Left hindlimb (tissue), 1 donor: ENCODE results near the gene ANKRD1.
A peak's percentile ranks its signal among the peaks of the same experiment; 100 is the strongest.

ENCODE experiments used
- DNase-seq: peaks from one replicate; pipeline ENCODE4 v3.0.0-alpha.2; 2018

Gene ANKRD1

DNA sequence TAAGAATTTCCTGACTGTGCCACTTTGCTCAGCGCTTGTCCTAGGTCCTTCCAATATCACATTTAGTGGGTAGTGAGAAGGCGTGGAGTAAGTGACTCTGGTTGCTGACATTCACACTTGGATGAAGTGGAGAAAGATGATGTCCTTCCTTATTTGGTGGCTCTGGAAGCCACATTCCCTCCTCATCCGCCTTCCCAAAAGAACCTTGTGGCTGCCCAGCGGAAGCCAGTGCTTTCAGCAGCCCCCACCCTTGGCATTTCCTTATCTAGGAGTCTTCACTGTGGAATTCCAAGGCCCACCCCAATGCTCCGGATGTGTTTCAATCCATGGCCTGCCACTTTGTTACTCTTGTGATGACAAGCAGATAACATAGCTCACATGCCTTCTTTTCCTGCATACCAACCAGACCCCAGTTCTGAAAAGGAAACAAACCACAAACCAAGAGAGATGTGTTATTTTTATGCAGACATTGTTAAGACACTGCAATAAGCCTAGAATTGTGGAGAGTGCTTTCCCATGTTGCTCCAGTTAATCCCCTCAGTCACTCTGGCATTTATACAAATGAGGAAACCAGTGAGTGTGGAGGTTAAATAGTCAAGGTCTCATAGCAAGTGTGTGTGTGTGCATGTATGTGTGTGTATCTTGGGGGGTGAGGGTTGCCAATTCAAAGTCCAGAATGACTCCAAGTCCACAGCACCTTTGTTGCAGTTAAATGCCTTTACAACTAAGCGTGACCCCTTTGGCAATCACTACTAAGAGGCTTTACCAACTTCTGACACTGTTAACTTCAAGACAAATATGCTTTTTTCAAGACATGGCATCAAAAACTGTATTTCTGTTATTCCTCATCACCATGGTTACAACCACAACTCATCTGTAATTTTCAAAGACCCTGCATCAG lies 10.3 kb upstream of the ANKRD1 start:
- DNase-seq, result peak; percentile 68

DNA sequence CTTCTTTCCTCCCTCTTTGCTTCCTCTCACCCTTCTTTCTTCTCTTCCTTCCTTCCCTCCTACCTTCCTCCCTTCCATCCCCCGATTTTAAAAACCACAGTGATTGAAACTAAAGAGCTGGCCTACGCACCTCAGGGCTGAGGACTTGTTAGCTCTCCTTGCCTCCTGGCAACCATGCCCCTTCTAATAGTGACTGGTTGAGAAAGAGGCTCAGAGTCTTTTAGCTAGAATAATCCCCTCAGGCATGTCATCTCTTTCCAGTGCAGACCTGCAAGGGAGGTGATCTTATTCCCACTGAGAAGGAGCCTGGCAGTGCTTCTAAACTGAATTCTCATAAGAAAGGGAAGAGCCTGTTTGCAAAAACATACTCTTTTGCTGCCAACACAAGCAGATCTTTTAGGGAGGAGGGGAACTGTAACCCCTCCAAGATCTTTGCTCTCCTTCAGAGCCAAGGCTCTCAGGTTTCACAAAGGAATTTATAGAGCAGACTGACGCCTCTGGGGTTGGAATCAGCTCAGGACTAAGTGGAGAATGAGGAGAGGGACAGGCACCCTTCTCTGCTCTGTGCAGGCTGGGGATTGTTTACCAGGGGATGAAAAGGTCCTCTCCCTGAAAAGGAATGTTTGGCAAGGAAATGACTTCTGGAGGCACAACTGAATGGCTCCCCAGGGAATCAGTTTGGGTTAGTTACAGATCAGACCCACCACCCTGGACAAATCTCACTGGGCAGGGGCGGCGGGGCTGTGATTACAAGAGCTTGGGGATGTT lies 9.4 kb upstream of the ANKRD1 start:
- peak; percentile 57 for DNase-seq

DNA sequence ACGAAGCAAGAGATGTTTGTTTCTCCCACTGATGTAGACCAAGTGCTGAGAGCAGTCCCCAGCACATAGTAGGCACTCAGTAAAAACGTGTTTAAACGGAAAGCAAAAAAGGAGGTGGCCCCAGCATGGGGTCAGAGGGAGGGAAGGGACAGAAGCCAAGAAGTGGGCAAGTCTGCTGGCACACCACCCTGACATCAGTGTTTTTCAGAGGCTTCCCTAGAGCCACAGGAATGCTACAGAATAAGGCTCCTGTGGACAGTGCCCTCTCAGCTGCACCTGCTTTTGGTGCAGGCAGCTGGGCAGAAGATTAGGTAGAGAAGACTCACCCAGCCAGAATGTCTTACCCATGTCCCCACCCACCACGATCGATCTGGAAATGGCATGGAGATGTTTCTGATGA lies 8.3 kb upstream of the ANKRD1 start:
- no peak for DNase-seq

DNA sequence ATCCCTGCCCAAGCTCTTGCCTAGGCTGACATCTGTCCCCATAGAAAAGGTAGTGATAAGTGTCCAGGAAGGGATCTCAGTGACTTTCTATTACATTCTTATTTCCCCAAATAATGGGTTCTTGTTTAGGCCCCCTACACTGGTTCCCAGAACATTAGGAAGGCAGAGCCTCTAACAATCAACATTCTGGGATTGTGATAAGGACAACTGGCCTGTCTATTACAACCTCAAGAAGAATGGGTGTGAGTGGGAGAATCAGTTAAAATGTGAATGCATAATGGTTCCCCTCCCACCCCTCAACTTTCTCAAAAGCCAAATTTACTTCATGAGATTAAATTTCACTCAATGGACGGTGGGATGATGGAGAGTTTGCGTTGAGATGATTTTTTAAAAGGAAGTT lies 6.4 kb upstream of the ANKRD1 start:
- DNase-seq, result no peak

DNA sequence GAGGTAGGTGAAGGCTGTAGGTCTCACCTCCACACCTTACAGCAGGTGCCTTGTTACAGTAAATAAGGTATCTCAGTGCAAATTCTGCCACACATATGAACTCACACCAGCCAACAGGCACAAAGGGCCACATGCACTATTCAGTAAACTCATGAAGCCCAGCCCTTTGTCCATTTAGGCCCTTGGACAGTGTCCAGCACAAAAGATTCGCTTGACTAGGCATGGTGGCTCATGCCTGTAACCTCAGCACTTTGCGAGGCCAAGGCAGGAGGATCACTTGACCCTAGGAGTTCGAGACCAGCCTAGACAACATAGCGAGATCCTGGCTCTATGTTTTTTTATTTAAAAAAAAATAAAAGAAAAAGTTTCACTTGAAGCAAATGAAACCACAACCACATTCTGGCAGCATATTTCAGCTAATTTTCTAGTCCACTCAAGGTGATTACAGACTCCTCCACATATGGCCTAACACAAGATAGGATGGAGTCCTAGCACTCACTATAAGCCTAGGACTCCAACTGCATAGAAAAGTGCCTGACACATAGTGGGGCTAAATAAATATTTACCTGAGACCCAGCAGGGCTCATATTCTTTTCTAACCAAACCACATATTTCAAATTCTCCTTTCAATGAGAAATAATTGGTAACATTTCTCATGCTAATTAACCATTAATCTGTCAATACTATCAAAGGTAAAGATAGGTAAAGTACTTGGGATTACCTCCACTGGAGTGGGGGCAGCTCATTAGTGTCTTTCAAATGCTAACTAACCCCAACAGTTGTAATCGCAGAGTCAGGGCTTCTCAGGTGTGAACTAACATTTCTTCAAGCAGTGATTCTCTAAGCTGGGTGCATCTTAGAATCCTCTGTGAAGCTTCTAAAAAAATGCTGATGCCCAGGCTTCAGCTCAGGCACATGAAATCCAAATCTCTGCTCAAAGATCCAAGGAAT lies 4.5 kb upstream of the ANKRD1 start:
- no peak for DNase-seq

DNA sequence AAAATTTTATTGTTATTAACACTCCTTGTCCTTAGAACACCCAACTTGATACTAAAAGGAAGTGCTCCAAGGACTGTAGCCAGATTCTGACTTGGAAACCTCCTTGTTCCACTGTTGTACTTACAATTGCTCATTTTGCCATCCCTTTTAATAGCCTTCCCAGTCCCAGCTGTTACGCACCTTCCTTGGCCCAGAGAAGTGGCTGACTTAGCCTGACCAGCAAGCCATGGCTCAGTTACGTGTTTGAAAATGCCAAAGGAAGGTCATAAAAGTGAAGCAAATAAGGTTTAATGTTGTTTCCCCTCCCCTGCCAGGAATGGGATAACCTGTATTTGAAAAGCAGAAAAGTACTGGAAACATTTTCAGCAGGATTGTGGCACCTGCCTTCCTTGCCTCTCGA lies 3.7 kb upstream of the ANKRD1 start:
- DNase-seq, result no peak

DNA sequence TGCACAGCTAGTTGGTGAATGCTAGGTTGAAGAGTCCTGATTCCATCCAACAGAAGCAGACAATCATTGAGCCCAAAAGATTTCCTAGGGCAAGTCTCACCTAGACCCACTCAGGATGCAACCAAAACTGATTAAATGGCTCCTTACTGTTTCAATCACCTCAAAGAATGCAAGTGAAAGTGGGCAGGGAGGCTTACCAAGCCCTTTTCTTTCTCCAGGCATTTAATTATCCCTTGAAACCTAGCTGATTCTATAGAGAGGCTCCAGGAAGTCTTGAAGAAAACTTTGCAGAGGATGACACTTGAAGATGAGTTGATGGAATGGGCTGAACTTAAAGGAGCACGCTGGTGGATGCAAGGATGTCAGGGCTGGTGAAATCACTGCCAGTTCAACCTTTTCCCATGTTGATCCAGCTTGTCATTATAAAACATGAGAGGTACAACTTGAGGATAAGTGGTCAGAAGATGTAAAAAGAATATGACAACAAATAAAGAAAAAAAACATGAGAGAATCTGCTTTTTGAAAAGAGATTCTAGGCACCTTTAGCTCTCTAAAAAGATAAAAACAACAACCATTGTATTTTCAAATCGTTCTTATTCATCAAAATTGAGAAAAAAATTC lies 2.3 kb upstream of the ANKRD1 start:
- DNase-seq, result no peak

DNA sequence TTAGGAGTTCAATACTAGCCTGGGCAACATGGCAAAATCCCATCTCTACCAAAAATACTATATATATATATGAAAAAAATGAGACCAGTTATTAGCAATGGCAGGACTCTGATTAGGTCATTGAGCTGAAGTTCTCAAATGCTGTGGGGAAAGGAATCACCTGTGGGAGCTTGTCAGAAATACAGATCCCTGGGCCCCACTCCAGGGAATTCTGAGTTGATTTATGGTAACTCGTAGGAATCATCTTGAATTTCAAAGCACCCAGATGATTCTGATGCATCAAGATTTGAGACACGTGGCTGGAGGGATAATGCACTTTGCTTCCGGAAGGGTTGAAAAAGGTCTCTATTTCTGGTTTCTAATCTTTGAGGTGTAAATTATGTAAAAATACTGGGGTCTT lies 1.0 kb upstream of the ANKRD1 start:
- no peak for DNase-seq

DNA sequence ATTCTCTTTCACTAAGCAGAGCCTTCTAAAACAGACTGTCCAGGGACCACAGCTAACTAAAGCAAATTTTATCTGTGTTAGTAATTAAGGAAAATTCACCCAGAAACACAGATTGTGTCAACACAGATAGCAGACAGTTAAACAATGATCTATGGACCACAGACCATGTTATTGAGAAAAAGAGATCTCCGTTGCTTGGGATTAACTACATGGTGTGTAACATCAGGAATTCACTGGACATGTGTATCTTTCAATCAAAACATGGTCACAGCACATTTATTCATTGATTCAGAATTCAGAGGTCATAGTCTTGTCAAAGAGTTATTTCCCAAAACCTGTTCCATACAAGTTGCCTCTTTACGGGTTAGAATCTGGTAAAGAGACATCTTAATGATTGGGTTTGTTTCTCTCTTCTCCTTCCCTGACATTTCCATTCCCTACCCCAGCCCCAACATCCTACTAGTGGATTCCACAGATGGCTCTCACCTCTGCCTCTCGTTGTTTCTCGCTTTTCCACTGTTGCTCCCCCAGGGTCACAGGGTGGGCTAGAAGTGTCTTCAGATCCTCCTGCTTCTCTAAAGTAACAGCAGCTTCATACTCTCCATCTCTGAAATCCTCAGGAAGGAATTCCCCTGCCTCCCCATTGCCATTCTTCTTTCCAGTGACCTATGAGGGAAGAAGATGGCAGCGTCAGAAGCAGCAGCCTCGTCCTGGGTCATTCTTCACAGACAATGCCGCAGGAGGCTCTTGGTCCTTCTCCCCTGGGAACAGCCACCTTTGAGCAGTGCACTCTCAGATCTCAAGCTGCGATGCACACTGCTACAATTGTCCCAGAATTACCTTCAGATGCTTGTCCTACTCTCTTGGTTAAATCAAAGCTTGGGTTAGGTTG lies 958 bp downstream of the ANKRD1 start:
- DNase-seq, result no peak

DNA sequence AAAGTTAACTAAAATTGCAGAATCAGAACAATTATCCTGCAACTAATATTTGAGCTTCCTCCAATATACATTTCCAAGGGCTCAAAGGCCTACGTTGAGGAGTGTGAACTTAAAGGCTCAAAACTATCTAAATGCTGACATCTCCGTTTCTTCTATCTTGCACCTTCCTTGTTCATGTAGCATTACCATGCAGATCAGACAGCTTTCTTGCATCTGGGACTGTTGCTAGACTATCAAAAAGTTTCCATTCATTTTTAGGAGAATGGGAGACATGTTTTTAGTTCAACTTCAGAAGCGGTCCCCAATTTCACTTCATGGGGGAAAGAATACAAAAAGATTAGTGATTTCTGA lies 2.9 kb downstream of the ANKRD1 start:
- DNase-seq, result no peak

DNA sequence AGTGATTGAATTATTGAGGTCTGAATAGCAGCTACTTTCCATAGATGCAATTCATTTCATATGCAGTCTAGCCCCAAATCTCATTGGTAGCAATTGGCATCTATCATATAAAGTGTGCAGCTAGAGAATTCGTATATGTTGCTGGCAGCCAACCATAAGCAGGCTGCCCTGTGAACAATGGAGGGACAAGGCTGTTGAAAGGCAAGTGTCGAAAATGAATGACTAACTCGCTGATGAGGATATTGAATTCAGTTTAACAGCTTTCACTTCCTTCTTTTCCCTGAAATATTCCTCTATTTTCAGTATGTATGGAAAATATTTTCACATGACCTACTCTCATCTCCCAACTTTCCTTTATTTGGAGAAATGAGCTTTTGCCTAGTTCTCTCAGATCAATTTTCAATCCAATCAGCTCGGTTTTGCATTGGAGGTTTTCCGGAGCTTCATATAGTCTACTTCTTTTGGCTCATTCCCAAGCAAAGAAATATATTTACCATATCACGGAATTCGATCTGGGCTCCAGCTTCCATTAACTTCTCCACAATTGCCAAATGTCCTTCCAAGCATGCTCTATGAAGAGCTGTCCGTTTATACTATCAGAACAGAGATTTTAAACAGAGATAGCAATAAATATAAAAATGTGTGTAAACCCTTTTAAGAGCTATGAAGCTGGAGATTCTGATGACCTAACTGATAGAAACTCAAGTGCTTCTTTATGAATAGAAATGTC lies 3.5 kb downstream of the ANKRD1 start:
- DNase-seq, result no peak

DNA sequence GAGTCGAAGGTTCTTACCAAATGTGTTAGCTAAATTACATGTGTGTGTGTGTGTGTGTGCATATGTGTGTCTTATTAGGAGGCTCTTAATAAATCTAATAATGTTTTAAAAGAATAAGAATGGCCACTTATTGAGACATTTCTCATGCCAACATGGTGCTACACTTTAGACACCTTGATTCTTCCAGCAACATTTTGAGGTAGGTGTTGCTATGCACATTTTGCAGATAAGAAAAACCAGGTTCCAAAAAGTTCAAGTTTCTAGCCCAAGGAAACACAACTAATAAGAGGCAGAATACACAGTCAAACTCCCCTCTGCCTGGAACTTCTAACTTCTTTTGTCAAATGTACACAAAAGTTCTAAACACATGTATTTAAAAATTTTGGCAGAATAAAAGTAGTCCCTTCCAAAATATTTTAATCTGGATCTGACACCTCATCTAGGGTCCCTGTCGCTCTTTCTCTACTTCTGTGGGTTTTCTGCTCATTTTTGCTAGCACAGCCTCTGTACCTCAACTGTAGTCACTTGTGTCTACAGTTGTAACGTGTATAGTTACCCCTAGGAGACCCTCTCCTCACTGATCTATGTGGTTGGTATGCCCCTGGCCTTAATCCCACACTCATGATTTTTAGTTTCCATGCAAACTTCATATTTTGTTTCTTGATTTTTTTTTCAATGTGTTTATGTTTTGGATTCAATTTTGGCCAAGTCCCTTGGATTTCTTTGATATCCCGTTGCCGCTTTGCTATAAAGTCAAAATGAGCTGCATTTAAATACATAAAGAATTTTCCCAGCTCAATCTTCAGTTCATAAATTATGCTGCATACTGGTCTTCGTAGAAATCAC lies 4.3 kb downstream of the ANKRD1 start:
- no peak for DNase-seq

DNA sequence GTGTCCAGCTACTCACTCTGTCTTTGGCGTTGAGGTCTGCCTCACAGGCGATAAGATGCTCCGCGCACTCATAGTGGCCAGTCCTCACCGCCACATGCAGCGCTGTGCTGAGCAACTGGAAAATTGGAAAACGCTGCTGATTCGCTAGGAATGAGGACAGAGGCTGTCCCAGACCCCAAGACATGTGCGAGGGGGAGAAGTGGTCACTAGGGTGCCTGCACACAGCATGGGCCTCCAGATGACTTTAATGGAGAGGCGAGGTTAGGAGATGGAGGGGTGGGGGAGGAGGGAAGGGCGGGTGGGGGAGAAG lies 5.2 kb downstream of the ANKRD1 start:
- DNase-seq, result no peak

DNA sequence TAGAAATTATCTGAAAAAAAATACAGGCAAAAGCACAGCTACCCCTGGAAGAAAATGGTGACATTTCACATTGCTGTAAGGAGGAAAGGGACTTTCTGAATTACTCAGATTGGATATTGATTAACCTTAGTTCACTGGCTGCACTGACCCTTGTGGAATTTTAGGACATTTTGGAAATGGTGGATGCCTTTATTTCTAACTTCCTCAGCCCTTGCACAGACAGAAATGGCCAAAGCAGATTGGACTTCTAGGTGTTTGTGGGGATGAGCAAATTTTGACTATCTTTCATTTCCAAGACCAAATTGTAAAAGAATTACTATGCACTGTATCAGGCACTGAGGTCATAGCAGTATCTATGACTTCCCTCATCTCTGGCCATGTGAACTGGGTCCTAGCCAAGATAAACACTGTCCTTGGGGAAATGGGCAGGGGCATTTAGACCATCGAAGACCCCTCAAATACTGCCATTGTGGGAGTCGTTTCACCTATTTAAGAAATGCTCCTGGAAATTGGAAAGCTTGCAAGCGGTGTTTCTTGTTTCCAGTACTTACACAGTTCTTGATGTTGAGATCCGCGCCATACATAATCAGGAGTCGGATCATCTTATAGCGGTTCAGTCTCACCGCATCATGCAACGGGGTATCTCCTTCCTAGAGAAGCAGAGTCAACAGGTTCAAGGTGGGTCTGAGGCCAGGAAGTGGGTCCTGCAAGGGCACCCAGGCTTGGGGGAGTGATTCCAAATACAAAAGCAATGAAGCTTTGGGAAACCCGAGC lies 5.7 kb downstream of the ANKRD1 start:
- no peak for DNase-seq

DNA sequence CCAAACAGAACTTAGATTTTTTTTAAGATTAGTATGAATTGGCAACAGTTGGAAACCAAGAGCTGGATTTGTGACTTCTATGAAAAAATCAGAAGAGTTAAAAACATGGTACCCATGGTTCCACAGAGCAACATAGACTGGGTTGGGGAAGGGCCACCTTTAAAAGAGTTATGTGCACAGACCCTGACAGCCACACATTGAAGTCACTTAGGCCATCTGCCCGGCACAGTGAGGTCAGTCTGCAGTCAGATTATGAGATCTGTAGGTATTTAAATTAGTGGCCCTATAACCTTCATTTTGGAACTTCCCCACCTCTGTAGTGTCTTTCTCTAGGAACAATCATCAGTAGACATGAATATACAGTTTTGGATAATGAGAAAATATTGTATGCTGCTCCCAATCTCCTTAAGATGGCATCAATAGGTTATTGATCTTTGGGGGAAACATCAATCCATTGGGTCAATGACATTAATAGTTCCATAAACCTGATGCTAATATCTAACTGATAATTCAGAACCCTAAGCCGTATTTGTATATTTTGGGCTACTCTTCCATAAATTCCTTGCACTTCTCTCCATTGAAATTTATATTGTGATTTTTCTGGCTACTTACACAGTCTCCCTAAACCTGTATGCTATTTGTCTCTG lies 7.0 kb downstream of the ANKRD1 start:
- DNase-seq, result no peak

DNA sequence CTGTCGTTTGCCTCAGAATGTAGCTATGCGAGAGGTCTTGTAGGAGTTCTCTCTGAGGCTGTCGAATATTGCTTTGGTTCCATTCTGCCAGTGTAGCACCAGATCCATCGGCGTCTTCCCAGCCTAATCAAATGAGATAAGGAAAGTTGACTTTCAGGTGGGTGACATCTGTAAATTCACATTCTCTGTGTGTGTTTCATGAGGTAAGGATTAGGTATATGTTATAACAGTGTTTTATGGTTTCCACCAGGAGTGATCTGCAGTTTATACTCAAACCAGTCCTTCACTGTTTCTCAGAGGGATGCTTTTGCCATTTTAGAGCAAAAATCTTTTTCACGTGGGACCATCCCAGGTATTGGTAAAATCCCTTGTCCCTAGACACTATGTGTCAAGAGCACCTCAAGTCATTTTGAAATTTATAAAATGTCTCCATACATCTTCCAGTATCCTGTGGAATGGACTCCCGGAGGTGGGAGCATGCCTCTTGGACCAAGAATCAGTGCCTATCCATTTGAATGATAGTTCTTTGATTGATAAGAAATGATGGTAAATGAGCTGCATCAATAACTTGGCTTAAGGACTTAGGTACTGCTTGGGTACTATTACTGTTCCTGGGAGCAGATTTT lies 7.9 kb downstream of the ANKRD1 start:
- no peak for DNase-seq

DNA sequence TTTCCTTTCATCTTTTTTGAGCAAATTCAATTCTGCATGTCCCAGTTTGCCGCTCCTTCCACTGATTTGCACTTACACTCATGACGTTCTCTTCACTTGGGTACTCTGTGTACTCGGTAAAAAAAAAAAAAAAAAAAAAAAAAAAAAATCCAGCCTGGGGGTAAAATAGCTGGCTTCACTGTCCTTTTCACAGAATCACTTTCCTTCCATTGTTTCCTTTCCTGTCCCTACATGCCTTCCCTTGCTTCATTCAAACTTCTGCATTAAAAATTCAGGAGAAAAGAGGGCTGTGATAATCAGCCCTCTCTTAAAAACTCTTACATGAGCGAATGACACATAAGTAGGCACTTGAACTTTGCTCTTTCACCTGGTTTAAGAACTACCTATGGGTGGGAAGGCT lies 8.7 kb downstream of the ANKRD1 start:
- no peak for DNase-seq
